Tibial artery (tissue), 4 donors: Measurements from ENCODE around the gene GAMT.

Experiments used
- DNase-seq, 2 donors: peaks; one replicate each; pipeline ENCODE4 v3.0.0-alpha.2; 2019
- H3K27ac ChIP-seq, 2 donors: fragments of 200-600 bp; sonication (generic) in 1 of 2; 1 replicate in 1 of 2; 2 replicates in 1 of 2; pipeline ENCODE4 v1.5.1; 2018 to 2019; ENCODE audit warnings: mild to moderate bottlenecking in 1 of 2
- H3K27me3 ChIP-seq, 2 donors: fragments of 200-600 bp; sonication (generic) in 1 of 2; one replicate each; pipeline versions ENCODE4 v1.5.1 to v1.6.0; 2016 to 2019
- H3K36me3 ChIP-seq, 3 donors: fragments of 200-600 bp; sonication (generic) in 2 of 3; one replicate each; pipeline ENCODE4 v1.5.1; 2016 to 2019; ENCODE audit warnings: mild to moderate bottlenecking in 2 of 3
- H3K4me1 ChIP-seq, 4 donors: fragments of 200-600 bp; sonication (generic) in 2 of 4; 1 replicate in 3 of 4; 2 replicates in 1 of 4; pipeline ENCODE4 v1.5.1; 2016 to 2019
- H3K4me3 ChIP-seq, 2 donors: fragments of 200-600 bp; sonication (generic) in 1 of 2; 1 replicate in 1 of 2; 2 replicates in 1 of 2; pipeline ENCODE4 v1.5.1; 2018 to 2019; ENCODE audit warnings: mild to moderate bottlenecking in 2 of 2
- H3K9me3 ChIP-seq, 3 donors: fragments of 200-600 bp; sonication (generic) in 1 of 3; one replicate each; pipeline ENCODE4 v1.5.1; 2016 to 2019
- intact Hi-C: fragments of 100-400 bp; cut with DNase I; formaldehyde crosslinking; loops from one replicate; pipeline ENCODE4 v1.15.0; 2023; ENCODE audit warnings: low total_unique reads
- TF ChIP-seq, protein P1 (sequence below), 2 experiments: fragments of 200-600 bp in 1 of 2; fragments of 450-650 bp in 1 of 2; IDR thresholded peaks; one replicate each; pipeline ENCODE4 v1.5.1; 2017 to 2019; ENCODE audit warnings: antibody characterized with exemption in 2 of 2, mild to moderate bottlenecking in 1 of 2, moderate library complexity in 1 of 2

Gene GAMT

DNA sequence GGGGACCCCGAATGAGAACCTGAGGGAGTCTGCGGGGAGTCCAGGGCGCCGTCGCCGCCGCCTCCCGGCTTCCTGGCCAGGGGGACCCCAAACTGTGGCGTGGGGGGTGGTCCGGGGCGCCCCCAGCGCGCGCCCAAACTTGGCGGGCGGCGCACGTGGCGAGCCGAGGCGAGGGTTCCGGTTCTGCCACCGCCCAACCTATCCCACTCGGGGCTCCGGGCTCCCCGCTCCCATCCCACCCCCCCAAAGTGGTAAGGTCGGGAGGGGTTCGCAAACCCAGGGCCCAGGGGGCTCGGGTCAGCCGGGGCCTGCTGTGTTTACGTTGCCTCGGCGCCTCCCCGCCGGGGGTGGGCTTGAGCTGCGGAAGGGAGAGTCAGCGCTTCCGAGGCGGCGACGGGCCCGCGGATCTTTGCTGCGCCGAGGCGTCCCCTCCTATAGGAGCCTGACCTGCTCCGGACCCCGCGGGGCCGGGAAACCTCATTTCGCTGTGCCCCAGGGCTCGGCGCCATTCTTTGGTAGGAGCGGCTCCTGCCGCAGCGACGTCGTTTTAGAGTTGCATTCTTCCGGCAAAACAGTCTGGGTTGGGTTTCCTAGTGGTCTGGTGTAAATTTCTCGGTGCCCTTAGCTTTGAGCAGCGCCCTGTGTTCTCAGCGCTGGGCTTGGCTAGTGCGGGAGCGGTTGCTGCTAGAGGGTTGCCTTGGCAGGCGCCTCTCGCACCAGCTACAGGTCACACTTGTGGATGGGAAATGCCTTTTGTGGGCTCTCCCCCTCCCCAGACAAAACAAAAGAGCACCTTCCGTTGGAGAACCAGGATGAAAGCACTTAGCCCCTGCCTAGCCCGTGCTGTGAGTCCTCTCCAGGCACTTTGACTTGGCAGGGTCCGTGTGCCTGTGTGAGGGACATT is 7.2 kb upstream of the GAMT start:
- peaks cover 0 to 16% (median 0%) of the 10 kb centered on the region in 3 donors for H3K36me3 ChIP-seq
- TF ChIP-seq, protein P1, sequence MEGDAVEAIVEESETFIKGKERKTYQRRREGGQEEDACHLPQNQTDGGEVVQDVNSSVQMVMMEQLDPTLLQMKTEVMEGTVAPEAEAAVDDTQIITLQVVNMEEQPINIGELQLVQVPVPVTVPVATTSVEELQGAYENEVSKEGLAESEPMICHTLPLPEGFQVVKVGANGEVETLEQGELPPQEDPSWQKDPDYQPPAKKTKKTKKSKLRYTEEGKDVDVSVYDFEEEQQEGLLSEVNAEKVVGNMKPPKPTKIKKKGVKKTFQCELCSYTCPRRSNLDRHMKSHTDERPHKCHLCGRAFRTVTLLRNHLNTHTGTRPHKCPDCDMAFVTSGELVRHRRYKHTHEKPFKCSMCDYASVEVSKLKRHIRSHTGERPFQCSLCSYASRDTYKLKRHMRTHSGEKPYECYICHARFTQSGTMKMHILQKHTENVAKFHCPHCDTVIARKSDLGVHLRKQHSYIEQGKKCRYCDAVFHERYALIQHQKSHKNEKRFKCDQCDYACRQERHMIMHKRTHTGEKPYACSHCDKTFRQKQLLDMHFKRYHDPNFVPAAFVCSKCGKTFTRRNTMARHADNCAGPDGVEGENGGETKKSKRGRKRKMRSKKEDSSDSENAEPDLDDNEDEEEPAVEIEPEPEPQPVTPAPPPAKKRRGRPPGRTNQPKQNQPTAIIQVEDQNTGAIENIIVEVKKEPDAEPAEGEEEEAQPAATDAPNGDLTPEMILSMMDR (IDR thresholded peaks at IDR 0.05) = no peak
- intact Hi-C loops = loop anchor here (10.0 kb wide), 1 partner anchor 54 kb away; a partner anchor contains a TSS
- peak overlapping the region; percentile 92 to 97 for H3K27ac ChIP-seq
- DNase-seq = peak in 1 of 2 donors; percentile 49
- no peaks in the 10 kb centered on the region for H3K9me3 ChIP-seq
- no peaks in the 10 kb centered on the region for H3K27me3 ChIP-seq
- H3K4me1 ChIP-seq = peaks cover 0 to 59% (median 45%) of the 10 kb centered on the region in 4 donors
- peak overlapping the region; percentile 89 to 97 for H3K4me3 ChIP-seq

DNA sequence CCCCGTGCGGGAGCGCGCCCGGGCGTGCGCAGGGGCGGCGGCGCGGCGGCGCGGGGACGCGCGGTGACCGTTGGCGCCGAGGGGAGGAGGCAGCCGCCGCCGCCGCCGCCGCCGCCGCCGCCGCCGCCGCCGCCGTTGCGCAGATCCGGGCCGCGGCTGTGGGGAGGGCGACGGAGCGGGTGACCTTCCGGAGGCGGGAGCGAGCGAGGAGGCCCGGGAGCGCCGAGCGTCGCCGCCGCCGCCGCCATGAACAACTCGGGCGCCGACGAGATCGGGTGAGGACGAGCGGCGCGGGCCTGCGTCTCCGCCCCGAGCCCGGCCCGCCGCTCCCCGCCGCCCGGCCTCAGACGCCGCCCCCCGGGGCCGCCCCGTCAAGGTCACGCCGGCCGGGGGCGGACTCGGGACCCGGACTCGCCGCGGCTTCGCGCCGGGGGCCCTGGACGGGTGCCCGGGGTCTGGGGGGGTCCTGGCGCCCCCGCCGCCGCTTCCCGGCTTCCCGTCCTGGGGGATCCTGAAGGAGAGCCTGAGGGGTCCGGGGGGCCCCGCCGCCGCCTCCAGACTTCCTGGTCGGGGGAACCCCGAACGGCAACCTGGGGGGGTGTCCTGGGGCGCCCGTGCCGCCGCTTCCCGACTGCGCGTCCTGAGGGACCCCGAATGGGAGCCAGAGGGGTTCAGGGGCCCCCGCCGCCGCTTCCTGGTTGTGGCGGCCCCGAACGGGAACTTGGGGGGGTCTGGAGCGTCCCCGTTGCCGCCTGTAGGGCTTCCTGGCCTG is 6.4 kb upstream of the GAMT start, which contains the start of gene DAZAP1:
Gene DAZAP1, plus strand, starts transcription at position 59 of the 772 bp plus-strand sequence. Its CDS starts 188 bp downstream, at position 247.
- intact Hi-C loops = loop anchor here (10.0 kb wide), 1 partner anchor 53 kb away; a partner anchor contains a TSS
- peak in 1 of 2 donors; percentile 75 for DNase-seq

DNA sequence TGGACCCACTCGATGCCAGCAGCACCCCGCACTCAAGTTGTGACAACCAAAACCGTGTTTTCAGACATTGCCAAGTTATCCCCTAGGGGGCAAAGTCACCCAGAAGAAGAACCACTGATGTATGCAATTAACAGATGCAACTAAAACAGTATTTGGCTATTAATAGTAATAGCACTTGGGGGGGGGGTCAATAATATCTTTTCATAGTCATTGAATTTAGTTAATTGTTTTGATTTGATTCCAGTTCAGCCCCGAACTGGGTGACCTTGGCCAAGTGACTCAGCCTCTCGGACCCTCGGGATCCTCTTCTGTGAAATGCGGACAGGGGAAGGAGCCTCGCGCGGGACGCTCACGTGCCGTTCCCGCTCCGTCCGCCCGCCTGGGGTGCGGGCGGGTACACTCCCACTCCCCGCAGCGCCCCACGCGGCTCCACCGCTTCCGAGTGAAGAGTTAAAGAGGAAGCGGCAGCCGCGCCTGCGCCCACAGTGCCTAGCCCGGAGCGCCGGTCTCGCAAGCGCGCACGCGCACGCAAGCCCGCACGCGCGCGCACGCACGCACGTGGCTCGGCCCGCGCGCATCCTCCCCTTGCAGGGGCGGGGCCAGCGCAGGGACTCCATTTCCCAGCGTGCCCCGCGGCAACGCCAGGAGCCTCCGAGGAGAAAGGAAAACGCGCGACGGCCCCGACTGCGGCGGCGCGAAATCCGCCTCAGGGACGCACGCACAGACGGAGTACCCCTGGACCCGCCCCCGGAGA is 5.6 kb upstream of the GAMT start:
- TF ChIP-seq, protein P1 (IDR thresholded peaks at IDR 0.05) = no peak
- Histone ChIP-seq H3K4me3 (peak overlapping the region; percentile 89 to 97), H3K9me3 (no peaks in the 10 kb centered on the region), H3K4me1 (peaks cover 0 to 55% (median 47%) of the 10 kb centered on the region in 4 donors), H3K27me3 (no peaks in the 10 kb centered on the region), H3K27ac (peak overlapping the region; percentile 65 to 68), H3K36me3 (peaks cover 0 to 5% (median 0%) of the 10 kb centered on the region in 3 donors)
- intact Hi-C loops = loop anchor here (10.0 kb wide), 1 partner anchor 52 kb away; a partner anchor contains a TSS
- DNase-seq = peak; percentile 98 to 99

More for the DNA sequence above, 6.4 kb upstream of the GAMT start, which contains the start of gene DAZAP1:
- peaks cover 0 to 54% (median 48%) of the 10 kb centered on the region in 4 donors for H3K4me1 ChIP-seq
- TF ChIP-seq, protein P1 (IDR thresholded peaks at IDR 0.05) = no peak
- H3K27me3 ChIP-seq = no peaks in the 10 kb centered on the region
- no peaks in the 10 kb centered on the region for H3K9me3 ChIP-seq
- peaks cover 0 to 8% (median 0%) of the 10 kb centered on the region in 3 donors for H3K36me3 ChIP-seq
- peak within 1 kb of the TSS; percentile 89 to 97 for H3K4me3 ChIP-seq
- H3K27ac ChIP-seq = peak within 1 kb of the TSS; percentile 92 to 97

DNA sequence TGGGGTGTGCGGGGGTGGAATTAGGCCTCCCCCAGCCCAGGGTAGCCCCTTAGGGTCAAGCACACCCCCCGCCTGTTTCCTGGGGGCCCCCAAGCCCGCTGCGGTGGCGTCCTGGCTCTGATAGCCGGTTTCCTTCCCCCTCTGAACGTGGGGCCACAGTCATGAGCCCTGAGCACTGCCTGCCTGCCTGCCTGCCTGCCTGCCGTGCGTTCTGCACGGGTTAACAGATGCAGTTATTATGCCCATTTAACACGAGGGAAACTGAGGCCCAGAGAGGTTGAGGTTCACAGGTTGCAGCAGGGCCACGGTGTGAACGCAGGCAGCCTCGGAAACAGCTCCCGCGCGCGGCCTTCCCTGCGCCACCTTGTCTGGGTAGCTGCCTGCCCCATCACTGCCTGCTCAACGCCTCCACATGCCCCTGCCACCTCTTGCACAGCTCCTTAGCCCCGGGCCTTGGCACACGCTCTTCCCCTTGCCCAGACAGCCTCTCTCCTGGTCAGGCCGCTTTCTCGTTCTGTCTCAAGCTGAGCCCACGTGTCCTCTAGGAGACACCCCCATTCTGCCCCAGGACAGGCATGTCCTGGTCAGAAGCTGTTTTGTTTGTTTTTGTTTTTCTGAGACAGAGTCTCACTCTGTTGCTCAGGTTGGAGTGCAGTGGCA is 1.2 kb upstream of the GAMT start:
- no peaks in the 10 kb centered on the region for H3K9me3 ChIP-seq
- no peak for DNase-seq
- intact Hi-C loops = loop anchor here (5.0 to 10.0 kb wide), 2 partner anchors 48 to 125 kb away; partner anchors contain the start of gene FAM174C
- peak overlapping the region in 1 of 2 donors; percentile 24 for H3K27ac ChIP-seq
- no peaks in the 10 kb centered on the region for H3K27me3 ChIP-seq
- peaks cover 0 to 46% (median 34%) of the 10 kb centered on the region in 4 donors for H3K4me1 ChIP-seq
- TF ChIP-seq, protein P1 (IDR thresholded peaks at IDR 0.05) = no peak
- H3K36me3 ChIP-seq = no peaks in the 10 kb centered on the region
- H3K4me3 ChIP-seq = peak overlapping the region in 1 of 2 donors; percentile 1
